A549 (cell line): Measurements from ENCODE around the gene TIMP3. TPM values are rescaled to one million over a fixed set of nuclear protein-coding genes. Genes with fewer than 3 reads are reported as not detected.

Experiments used
- ATAC-seq, 2 experiments: fragments of 200-7000 bp in 1 of 2; fragments of >200 bp in 1 of 2; cut with Nextera tagmentation in 1 of 2; cut with Tn5 transposase in 1 of 2; 3 replicates each; pipeline versions ENCODE4 v1.8.0 to v1.9.1; 2018 to 2020; ENCODE audit warnings: mild to moderate bottlenecking in 1 of 2, moderate library complexity in 1 of 2
- CTCF ChIA-PET: fragments of 300-600 bp; sonication (Branson Sonifier 250); formaldehyde crosslinking; extraction: SDS; loops from one replicate; lab custom pipeline; 2021; ENCODE audit warnings: antibody characterized with exemption, inconsistent platforms; lab: Yijun Ruan, JAX
- POLR2A ChIA-PET: fragments of 350-600 bp; formaldehyde crosslinking; extraction: SDS; loops from one replicate; lab custom pipeline; 2021; ENCODE audit warnings: antibody characterized with exemption, inconsistent platforms; lab: Yijun Ruan, JAX
- DNase-seq, 2 experiments: peaks; one replicate each; pipeline versions ENCODE4 v3.0.0 to v3.0.0-alpha.2; 2011 to 2016; ENCODE audit warnings: low read depth in 1 of 2, low spot score in 1 of 2
- FAIRE-seq: peaks from 2 replicates; lab custom pipeline; 2011; peaks lifted over from hg19 to GRCh38; lab: Jason Lieb, UNC
- H3K27ac ChIP-seq, 2 experiments: fragments of >200 bp; sonication (Bioruptor Twin); formaldehyde crosslinking; 3 replicates each; pipeline ENCODE4 v1.5.1; 2016 to 2017
- H3K4me1 ChIP-seq: fragments of >200 bp; sonication (Bioruptor Twin); formaldehyde crosslinking; 3 replicates; pipeline ENCODE4 v1.6.1; 2016
- H3K4me2 ChIP-seq: fragments of >200 bp; sonication (Bioruptor Twin); formaldehyde crosslinking; 3 replicates; pipeline ENCODE4 v1.6.1; 2016
- H3K4me3 ChIP-seq: fragments of >200 bp; sonication (Bioruptor Twin); formaldehyde crosslinking; 3 replicates; pipeline ENCODE4 v1.5.1; 2016
- H3K9me3 ChIP-seq: fragments of >200 bp; sonication (Bioruptor Twin); formaldehyde crosslinking; 3 replicates; pipeline ENCODE4 v1.6.1; 2016
- BCL3 ChIP-seq: fragments of >200 bp; sonication (Bioruptor Twin); formaldehyde crosslinking; IDR thresholded peaks from 3 replicates; pipeline ENCODE4 v1.6.1; 2016
- BHLHE40 ChIP-seq: IDR thresholded peaks from 2 replicates; pipeline ENCODE4 v1.6.1; 2012; ENCODE audit warnings: low read depth, low read length, inconsistent platforms
- CBX2 ChIP-seq: fragments of 200-600 bp; sonication (generic); IDR thresholded peaks from 2 replicates; pipeline ENCODE4 v1.6.1; 2016; ENCODE audit warnings: low read depth, mild to moderate bottlenecking, borderline replicate concordance
- CHD4 ChIP-seq: fragments of 200-600 bp; sonication (generic); IDR thresholded peaks from 2 replicates; pipeline ENCODE4 v1.6.1; 2016; ENCODE audit warnings: antibody characterized with exemption, mild to moderate bottlenecking, borderline replicate concordance
- E2F6 ChIP-seq: IDR thresholded peaks from 2 replicates; pipeline ENCODE4 v1.6.1; 2012; ENCODE audit warnings: low read depth, borderline replicate concordance
- EHF ChIP-seq: fragments of 250-450 bp; sonication (Bioruptor Pico); IDR thresholded peaks from 2 replicates; pipeline ENCODE4 v1.5.0; 2020; ENCODE audit warnings: mild to moderate bottlenecking
- EP300 ChIP-seq, 2 experiments: fragments of >200 bp; sonication (Bioruptor Twin); formaldehyde crosslinking; IDR thresholded peaks; 2 replicates in 1 of 2; 3 replicates in 1 of 2; pipeline ENCODE4 v1.6.1; 2016 to 2017
- FOSB ChIP-seq: fragments of 250-450 bp; sonication (Bioruptor Pico); IDR thresholded peaks from 2 replicates; pipeline ENCODE4 v1.5.0; 2020; ENCODE audit warnings: mild to moderate bottlenecking, moderate library complexity
- FOXS1 ChIP-seq: fragments of 250-450 bp; sonication (Bioruptor Pico); IDR thresholded peaks from 2 replicates; pipeline ENCODE4 v1.5.0; 2020; ENCODE audit warnings: mild to moderate bottlenecking, moderate library complexity
- GATA3 ChIP-seq: IDR thresholded peaks from 2 replicates; pipeline ENCODE4 v1.6.1; 2012; ENCODE audit warnings: borderline replicate concordance
- HEYL ChIP-seq: fragments of 250-450 bp; sonication (Bioruptor Pico); IDR thresholded peaks from 2 replicates; pipeline ENCODE4 v1.8.0; 2021; ENCODE audit warnings: mild to moderate bottlenecking, moderate library complexity
- HOXB13 ChIP-seq: fragments of 250-450 bp; sonication (Bioruptor Pico); IDR thresholded peaks from 2 replicates; pipeline ENCODE4 v1.5.0; 2020; ENCODE audit warnings: low read depth, mild to moderate bottlenecking, moderate library complexity
- HOXB5 ChIP-seq: fragments of 250-450 bp; sonication (Bioruptor Pico); IDR thresholded peaks from 2 replicates; pipeline ENCODE4 v1.5.0; 2020; ENCODE audit warnings: mild to moderate bottlenecking, moderate library complexity
- JUNB ChIP-seq: fragments of >200 bp; sonication (Bioruptor Twin); formaldehyde crosslinking; IDR thresholded peaks from 2 replicates; pipeline ENCODE4 v1.6.1; 2016
- KDM1A ChIP-seq: fragments of 200-600 bp; sonication (generic); IDR thresholded peaks from 2 replicates; pipeline ENCODE4 v1.6.1; 2016; ENCODE audit warnings: low read depth, mild to moderate bottlenecking
- KDM5A ChIP-seq: fragments of 200-600 bp; sonication (generic); IDR thresholded peaks from 2 replicates; pipeline ENCODE4 v1.6.1; 2016; ENCODE audit warnings: antibody characterized with exemption, mild to moderate bottlenecking
- NFE2L2 ChIP-seq: fragments of 150-350 bp; conservative IDR thresholded peaks from 2 replicates; pipeline ENCODE4 v1.6.1; 2014; ENCODE audit warnings: low read length
- NPAS2 ChIP-seq: fragments of 250-450 bp; sonication (Bioruptor Pico); IDR thresholded peaks from 2 replicates; pipeline ENCODE4 v1.8.0; 2022; ENCODE audit warnings: mild to moderate bottlenecking, moderate library complexity, borderline replicate concordance
- NR3C1 ChIP-seq: fragments of >200 bp; sonication (Bioruptor Twin); formaldehyde crosslinking; IDR thresholded peaks from 3 replicates; pipeline ENCODE4 v1.6.1; 2017
- PBX3 ChIP-seq: IDR thresholded peaks from 2 replicates; pipeline ENCODE4 v1.6.1; 2012
- RARB ChIP-seq: fragments of 250-450 bp; sonication (Bioruptor Pico); IDR thresholded peaks from 2 replicates; pipeline ENCODE4 v1.8.0; 2021; ENCODE audit warnings: mild to moderate bottlenecking, moderate library complexity
- SMC3 ChIP-seq: fragments of >200 bp; sonication (Bioruptor Twin); formaldehyde crosslinking; IDR thresholded peaks from 3 replicates; pipeline ENCODE4 v1.6.1; 2018; ENCODE audit warnings: inconsistent platforms
- TP53 ChIP-seq: fragments of 250-450 bp; sonication (Bioruptor Pico); IDR thresholded peaks from 2 replicates; pipeline ENCODE4 v1.5.0; 2021; ENCODE audit warnings: mild to moderate bottlenecking, moderate library complexity
- ZC3H11A ChIP-seq: fragments of 450-650 bp; IDR thresholded peaks from 2 replicates; pipeline ENCODE4 v1.6.1; 2014; ENCODE audit warnings: antibody characterized with exemption, mild to moderate bottlenecking
- ZFP36 ChIP-seq: fragments of 450-650 bp; IDR thresholded peaks from 2 replicates; pipeline ENCODE4 v1.6.1; 2014; ENCODE audit warnings: borderline replicate concordance; ENCODE audit not compliant: partially characterized antibody
- ZNF302 ChIP-seq: fragments of 250-450 bp; sonication (Bioruptor Pico); IDR thresholded peaks from 2 replicates; pipeline ENCODE4 v1.9.0; 2021; ENCODE audit warnings: inconsistent platforms, mild to moderate bottlenecking, moderate library complexity
- ZSCAN20 ChIP-seq: fragments of 250-450 bp; sonication (Bioruptor Pico); IDR thresholded peaks from 2 replicates; pipeline ENCODE4 v1.8.0; 2022; ENCODE audit warnings: mild to moderate bottlenecking, moderate library complexity
- WGBS: methylation state at CpG from one replicate; pipeline ENCODE4 v1.1.6; 2017; ENCODE audit errors: missing lambda C conversion rate; 5-methylcytosine and 5-hydroxymethylcytosine counted together
- polyA plus RNA-seq, 4 experiments: library from polyadenylated mRNA; depleted of rRNA in 3 of 4; stranded (reverse); fragments of >200 nt; fragmentation: RNase III in 1 of 4; extraction: RNeasy Plus Mini Kit Qiagen cat#74134 plus additional on column Dnase treatment in 1 of 4; gene quantifications; 2 replicates in 3 of 4; 3 replicates in 1 of 4; pipeline ENCODE4 v1.2.3, GENCODE V29; 2011 to 2017
- TF ChIP-seq, protein P1 (sequence below): fragments of >200 bp; sonication (Bioruptor Twin); formaldehyde crosslinking; IDR thresholded peaks from 3 replicates; pipeline ENCODE4 v1.5.1; 2016
- TF ChIP-seq, protein P2 (sequence below): fragments of 250-450 bp; sonication (Bioruptor Pico); IDR thresholded peaks from 2 replicates; pipeline ENCODE4 v1.5.0; 2020; ENCODE audit warnings: low read depth, mild to moderate bottlenecking, moderate library complexity

TIMP3 gene
- polyA plus RNA-seq, 2 of the 4 experiments (the other 2 are of a cell fraction): 1.4 to 1.7 TPM

GRCh38 chr22:32846780-32847491, 45.4 kb downstream of the TIMP3 start:
- no peak for DNase-seq
- no peak overlapping the region for H3K4me2 ChIP-seq
- no peak overlapping the region for H3K4me3 ChIP-seq
- H3K4me1 ChIP-seq: no peaks in the 10 kb centered on the region
- ChIA-PET POLR2A (no interaction called here), CTCF (no interaction called here)
- no peak for ATAC-seq
- no peak overlapping the region for H3K27ac ChIP-seq
- 36% methylated on average over 12 of the region's 14 CpGs for WGBS
- no peaks in the 10 kb centered on the region for H3K9me3 ChIP-seq
- FAIRE-seq: no peak
- TF ChIP-seq EP300 (IDR thresholded peaks at IDR 0.05) (no peak), SMC3 (no peak), FOXS1 (CRISPR knock-in tag) (no peak), PBX3 (no peak), GATA3 (no peak), E2F6 (no peak), EHF (CRISPR knock-in tag) (no peak), NFE2L2 (no peak), ZFP36 (no peak), CHD4 (no peak), HOXB5 (CRISPR knock-in tag) (no peak), FOSB (CRISPR knock-in tag) (no peak), RARB (CRISPR knock-in tag) (no peak), KDM1A (no peak), NPAS2 (CRISPR knock-in tag) (no peak)
- TF ChIP-seq, protein P1, sequence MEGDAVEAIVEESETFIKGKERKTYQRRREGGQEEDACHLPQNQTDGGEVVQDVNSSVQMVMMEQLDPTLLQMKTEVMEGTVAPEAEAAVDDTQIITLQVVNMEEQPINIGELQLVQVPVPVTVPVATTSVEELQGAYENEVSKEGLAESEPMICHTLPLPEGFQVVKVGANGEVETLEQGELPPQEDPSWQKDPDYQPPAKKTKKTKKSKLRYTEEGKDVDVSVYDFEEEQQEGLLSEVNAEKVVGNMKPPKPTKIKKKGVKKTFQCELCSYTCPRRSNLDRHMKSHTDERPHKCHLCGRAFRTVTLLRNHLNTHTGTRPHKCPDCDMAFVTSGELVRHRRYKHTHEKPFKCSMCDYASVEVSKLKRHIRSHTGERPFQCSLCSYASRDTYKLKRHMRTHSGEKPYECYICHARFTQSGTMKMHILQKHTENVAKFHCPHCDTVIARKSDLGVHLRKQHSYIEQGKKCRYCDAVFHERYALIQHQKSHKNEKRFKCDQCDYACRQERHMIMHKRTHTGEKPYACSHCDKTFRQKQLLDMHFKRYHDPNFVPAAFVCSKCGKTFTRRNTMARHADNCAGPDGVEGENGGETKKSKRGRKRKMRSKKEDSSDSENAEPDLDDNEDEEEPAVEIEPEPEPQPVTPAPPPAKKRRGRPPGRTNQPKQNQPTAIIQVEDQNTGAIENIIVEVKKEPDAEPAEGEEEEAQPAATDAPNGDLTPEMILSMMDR: no peak

- FAIRE-seq (no peak), ATAC-seq (no peak)
- TF ChIP-seq CBX2 (no peak), ZNF302 (CRISPR knock-in tag) (no peak), ZSCAN20 (no peak), BCL3 (no peak), PBX3 (no peak), HOXB13 (no peak), KDM5A (no peak), HEYL (CRISPR knock-in tag) (no peak), BHLHE40 (no peak), TP53 (CRISPR knock-in tag) (no peak), NR3C1 (no peak), ZC3H11A (no peak), JUNB (no peak)
- TF ChIP-seq, protein P2, sequence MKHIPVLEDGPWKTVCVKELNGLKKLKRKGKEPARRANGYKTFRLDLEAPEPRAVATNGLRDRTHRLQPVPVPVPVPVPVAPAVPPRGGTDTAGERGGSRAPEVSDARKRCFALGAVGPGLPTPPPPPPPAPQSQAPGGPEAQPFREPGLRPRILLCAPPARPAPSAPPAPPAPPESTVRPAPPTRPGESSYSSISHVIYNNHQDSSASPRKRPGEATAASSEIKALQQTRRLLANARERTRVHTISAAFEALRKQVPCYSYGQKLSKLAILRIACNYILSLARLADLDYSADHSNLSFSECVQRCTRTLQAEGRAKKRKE (CRISPR knock-in tag): no peak
Observed at GRCh38 chr22:32848226-32848625, 46.7 kb downstream of the TIMP3 start.

More at GRCh38 chr22:32848226-32848625, 46.7 kb downstream of the TIMP3 start:
- Histone ChIP-seq H3K4me1 (no peaks in the 10 kb centered on the region), H3K27ac (no peak overlapping the region), H3K4me3 (no peak overlapping the region), H3K4me2 (no peak overlapping the region), H3K9me3 (no peaks in the 10 kb centered on the region)
- WGBS: 0% methylated on average over 1 of the region's 1 CpG
- ChIA-PET CTCF (no interaction called here), POLR2A (no interaction called here)
- no peak for DNase-seq
